Lower leg skin (tissue), 4 donors: ENCODE data around the gene MAP6. TPM values are rescaled to one million over a fixed set of nuclear protein-coding genes. Genes with fewer than 3 reads are reported as not detected.

Experiments
- DNase-seq, 2 donors: peaks; one replicate each; pipeline ENCODE4 v3.0.0-alpha.2; 2019; ENCODE audit warnings: low spot score in 2 of 2
- H3K4me3 ChIP-seq: fragments of 200-600 bp; sonication (generic); 2 replicates; pipeline ENCODE4 v1.5.1; 2017; ENCODE audit warnings: mild to moderate bottlenecking, low read depth; ENCODE audit not compliant: poor library complexity, severe bottlenecking
- POLR2A ChIP-seq, 2 donors: fragments of 450-650 bp; IDR thresholded peaks; one replicate each; pipeline ENCODE4 v1.6.1; 2016 to 2017; ENCODE audit warnings: antibody characterized with exemption in 2 of 2, mild to moderate bottlenecking in 1 of 2, moderate library complexity in 1 of 2
- WGBS, 2 donors: methylation state at CpG; one replicate each; pipeline ENCODE4 v1.1.5; 2018; 5-methylcytosine and 5-hydroxymethylcytosine counted together
- intact Hi-C: fragments of 100-400 bp; cut with DNase I; formaldehyde crosslinking; loops from one replicate; pipeline ENCODE4 v1.15.0; 2023; ENCODE audit warnings: low total_unique reads
- total RNA-seq, 4 donors: library from RNA; depleted of rRNA; stranded (reverse); fragments of >200 nt; gene quantifications; one replicate each; pipeline ENCODE4 v1.1.0, GENCODE V29; 2016
- TF ChIP-seq, protein P1 (sequence below), 3 donors: fragments of 450-650 bp; IDR thresholded peaks; one replicate each; pipeline ENCODE4 v1.5.1; 2016; ENCODE audit warnings: antibody characterized with exemption in 3 of 3, mild to moderate bottlenecking in 3 of 3, moderate library complexity in 2 of 3

MAP6 gene
- total RNA-seq, 4 donors from 2014 or later = 3.1 to 16.1 (median 10.0) TPM

DNA sequence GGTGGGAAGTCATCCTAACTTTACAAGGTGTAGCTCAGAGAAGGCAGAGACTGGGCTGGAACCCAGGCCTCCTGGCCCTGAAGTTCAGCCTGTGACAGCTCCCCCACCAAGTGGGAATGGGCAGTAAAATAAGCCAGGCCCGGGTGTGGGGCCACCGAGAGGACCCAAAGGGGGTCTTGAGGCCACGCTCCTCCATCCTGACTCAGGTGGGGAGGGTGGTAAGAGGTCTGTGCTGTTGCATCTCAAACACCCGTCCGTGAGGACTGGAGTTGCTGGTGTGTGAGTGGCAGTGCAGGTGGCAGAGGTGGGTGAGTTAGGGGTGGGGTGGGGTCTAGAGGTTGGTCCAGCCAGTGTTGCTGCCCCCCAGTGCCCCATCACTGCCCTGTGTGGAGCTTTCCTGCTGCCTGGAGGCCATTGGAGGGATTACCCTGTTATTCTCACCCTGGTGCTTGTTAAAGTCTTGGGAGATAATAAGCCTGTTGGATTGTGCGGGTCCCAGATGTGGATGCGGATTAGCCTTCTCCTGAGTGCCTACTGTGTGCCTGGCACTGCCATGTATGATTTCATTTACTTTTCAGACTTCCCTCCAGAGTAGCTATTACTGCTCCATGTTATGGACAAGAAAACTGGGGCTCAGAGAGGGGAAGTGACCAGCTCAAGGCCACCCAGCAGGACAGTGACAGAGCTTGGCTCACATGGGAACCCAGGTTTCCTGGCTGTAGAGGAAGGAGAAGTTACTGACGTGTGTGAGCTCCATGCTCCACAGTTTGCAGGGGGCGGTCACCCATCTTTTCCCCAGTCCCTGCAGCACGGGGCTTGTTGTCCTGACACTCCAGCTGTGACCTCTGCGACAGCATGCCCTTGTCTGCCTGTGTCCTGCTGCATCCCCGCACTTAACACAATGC, 93.9 kb downstream of the MAP6 start:
- 71 to 73% methylated on average over 12 of the region's 12 CpGs for WGBS, 2 donors

DNA sequence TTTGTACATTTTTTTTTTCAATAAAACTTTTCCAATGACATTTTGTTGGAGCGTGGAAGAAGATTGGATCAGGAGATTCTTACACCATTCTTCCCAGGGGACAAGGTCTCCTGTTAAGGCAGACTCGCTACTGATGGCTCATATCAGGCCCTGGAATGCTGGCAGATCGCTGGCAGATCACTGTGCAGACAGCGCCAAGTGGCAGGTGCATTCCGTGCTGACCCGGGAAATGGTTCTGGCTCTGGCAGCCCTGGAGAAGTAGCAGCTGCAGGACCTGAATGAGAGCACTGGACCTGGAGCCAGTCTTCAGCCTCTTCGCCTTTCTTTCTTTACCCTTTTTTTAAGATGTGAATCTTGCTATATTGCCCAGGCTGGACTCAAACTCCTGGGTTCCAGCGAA, 96.1 kb downstream of the MAP6 start:
- intact Hi-C loops = no loop called here

More for the DNA sequence above, 93.9 kb downstream of the MAP6 start:
- no peak for TF ChIP-seq POLR2A (IDR thresholded peaks at IDR 0.05)
- TF ChIP-seq, protein P1, sequence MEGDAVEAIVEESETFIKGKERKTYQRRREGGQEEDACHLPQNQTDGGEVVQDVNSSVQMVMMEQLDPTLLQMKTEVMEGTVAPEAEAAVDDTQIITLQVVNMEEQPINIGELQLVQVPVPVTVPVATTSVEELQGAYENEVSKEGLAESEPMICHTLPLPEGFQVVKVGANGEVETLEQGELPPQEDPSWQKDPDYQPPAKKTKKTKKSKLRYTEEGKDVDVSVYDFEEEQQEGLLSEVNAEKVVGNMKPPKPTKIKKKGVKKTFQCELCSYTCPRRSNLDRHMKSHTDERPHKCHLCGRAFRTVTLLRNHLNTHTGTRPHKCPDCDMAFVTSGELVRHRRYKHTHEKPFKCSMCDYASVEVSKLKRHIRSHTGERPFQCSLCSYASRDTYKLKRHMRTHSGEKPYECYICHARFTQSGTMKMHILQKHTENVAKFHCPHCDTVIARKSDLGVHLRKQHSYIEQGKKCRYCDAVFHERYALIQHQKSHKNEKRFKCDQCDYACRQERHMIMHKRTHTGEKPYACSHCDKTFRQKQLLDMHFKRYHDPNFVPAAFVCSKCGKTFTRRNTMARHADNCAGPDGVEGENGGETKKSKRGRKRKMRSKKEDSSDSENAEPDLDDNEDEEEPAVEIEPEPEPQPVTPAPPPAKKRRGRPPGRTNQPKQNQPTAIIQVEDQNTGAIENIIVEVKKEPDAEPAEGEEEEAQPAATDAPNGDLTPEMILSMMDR (IDR thresholded peaks at IDR 0.05) = no peak
- H3K4me3 ChIP-seq = no peak overlapping the region
- intact Hi-C loops = no loop called here
- no peak for DNase-seq

DNA sequence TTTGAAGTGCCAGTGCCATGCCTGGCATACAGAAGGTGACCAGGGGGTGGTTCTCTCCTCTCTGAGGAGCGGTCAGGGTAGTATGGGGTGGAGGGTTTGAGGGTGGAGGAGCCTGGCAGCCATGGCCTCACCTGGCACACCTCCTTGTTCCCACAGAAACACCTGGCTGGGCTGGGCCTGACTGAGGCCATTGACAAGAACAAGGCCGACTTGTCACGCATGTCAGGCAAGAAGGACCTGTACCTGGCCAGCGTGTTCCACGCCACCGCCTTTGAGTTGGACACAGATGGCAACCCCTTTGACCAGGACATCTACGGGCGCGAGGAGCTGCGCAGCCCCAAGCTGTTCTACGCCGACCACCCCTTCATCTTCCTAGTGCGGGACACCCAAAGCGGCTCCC, 97.2 kb downstream of the MAP6 start:
- no peak overlapping the region for H3K4me3 ChIP-seq
- no peak for DNase-seq
- TF ChIP-seq, protein P1 (IDR thresholded peaks at IDR 0.05) = no peak
- TF ChIP-seq POLR2A (IDR thresholded peaks at IDR 0.05) = no peak
- 80 to 91% methylated on average over 14 of the region's 14 CpGs for WGBS, 2 donors
- intact Hi-C loops = no loop called here

More for the DNA sequence above, 96.1 kb downstream of the MAP6 start:
- no peak overlapping the region for H3K4me3 ChIP-seq
- 64 to 70% methylated on average over 8 of the region's 8 CpGs for WGBS, 2 donors
- no peak for DNase-seq
- TF ChIP-seq, protein P1 (IDR thresholded peaks at IDR 0.05) = no peak

DNA sequence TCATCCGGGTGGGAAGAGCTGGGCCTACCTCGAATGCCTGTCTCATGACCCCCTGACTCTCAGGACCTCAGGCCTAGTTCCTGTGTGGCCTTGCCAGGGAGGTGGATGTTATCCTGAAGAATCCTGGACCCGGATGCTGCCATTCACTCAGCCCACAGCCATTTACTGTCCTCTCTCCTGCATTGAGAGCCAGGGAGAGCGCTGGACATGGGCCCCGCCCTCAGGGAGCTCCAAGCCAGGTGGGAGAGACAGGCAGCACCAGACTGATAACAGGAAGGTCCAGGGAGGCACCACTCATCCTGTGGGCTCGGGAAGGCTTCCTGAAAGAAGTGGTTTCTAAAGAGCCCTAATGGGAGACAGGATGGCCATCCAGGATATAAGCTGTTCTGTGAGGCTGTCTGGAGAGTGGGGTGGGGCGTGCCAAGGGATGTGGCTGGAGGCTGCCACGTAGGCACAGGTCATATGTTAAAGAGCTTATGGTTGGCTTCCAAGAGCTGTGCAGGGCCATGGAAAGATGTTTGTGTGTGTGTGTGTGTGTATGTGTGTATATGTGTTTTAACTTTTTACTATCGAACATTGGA, 98.2 kb downstream of the MAP6 start:
- 47 to 63% methylated on average over 9 of the region's 9 CpGs for WGBS, 2 donors
- intact Hi-C loops = no loop called here
- TF ChIP-seq, protein P1 (IDR thresholded peaks at IDR 0.05) = no peak
- no peak for TF ChIP-seq POLR2A (IDR thresholded peaks at IDR 0.05)
- no peak for DNase-seq
- H3K4me3 ChIP-seq = no peak overlapping the region

DNA sequence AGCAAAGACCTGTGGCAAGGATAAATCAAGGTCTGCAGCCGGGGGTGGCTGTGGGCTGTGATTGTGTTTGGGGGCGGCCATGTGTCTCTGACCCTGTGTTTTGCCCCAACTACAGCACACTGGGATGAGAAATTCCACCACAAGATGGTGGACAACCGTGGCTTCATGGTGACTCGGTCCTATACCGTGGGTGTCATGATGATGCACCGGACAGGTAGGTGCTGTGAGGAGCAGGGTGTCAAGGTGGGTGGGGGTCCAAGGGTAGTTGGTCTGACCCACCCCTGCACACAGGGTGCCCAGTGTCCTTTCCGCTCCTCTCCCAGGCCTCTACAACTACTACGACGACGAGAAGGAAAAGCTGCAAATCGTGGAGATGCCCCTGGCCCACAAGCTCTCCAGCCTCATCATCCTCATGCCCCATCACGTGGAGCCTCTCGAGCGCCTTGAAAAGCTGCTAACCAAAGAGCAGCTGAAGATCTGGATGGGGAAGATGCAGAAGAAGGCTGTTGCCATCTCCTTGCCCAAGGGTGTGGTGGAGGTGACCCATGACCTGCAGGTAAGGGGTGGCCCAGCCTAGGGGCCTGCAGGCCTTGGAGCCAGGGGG, 100.1 kb downstream of the MAP6 start:
- no peak for DNase-seq
- 72 to 85% methylated on average over 14 of the region's 14 CpGs for WGBS, 2 donors
- TF ChIP-seq POLR2A (IDR thresholded peaks at IDR 0.05) = no peak
- TF ChIP-seq, protein P1 (IDR thresholded peaks at IDR 0.05) = no peak
- no peak overlapping the region for H3K4me3 ChIP-seq
- intact Hi-C loops = no loop called here
